ENCODE results near the gene PLD5. TPM values are rescaled to one million over a fixed set of nuclear protein-coding genes. Genes with fewer than 3 reads are reported as not detected.

PLD5 gene
- total RNA-seq, 1 experiment from 2014 or later: 1.8 TPM

- Mint-ChIP-seq H3K27ac (ENCODE audit: unreplicated experiment) (no peak overlapping the region), H3K4me3 (ENCODE audit: unreplicated experiment) (no peak overlapping the region), H3K27me3 (ENCODE audit: insufficient read depth, unreplicated experiment) (no peaks in the 10 kb centered on the region), H3K9me3 (ENCODE audit: unreplicated experiment) (no peaks in the 10 kb centered on the region), H3K36me3 (ENCODE audit: insufficient read depth, unreplicated experiment) (peaks cover 5% of the 10 kb centered on the region), H3K4me1 (ENCODE audit: low read depth, unreplicated experiment) (no peaks in the 10 kb centered on the region)
- no TSS peak for BruUV-seq (replicated peaks)
- no peaks in the 10 kb centered on the region for H3K9me3 ChIP-seq
- no peaks in the 10 kb centered on the region for H3K4me1 ChIP-seq
- POLR2A ChIA-PET: no interaction called here
- CTCF ChIA-PET: no interaction called here
- intact Hi-C loops (cut with micrococcal nuclease; ENCODE audit: unreplicated experiment): no loop called here
- no peak for DNase-seq
- H3K27me3 ChIP-seq (replicated peaks; ENCODE audit: control insufficient read depth, insufficient read depth, low read length): no peaks in the 10 kb centered on the region
- TF ChIP-seq, protein P1, sequence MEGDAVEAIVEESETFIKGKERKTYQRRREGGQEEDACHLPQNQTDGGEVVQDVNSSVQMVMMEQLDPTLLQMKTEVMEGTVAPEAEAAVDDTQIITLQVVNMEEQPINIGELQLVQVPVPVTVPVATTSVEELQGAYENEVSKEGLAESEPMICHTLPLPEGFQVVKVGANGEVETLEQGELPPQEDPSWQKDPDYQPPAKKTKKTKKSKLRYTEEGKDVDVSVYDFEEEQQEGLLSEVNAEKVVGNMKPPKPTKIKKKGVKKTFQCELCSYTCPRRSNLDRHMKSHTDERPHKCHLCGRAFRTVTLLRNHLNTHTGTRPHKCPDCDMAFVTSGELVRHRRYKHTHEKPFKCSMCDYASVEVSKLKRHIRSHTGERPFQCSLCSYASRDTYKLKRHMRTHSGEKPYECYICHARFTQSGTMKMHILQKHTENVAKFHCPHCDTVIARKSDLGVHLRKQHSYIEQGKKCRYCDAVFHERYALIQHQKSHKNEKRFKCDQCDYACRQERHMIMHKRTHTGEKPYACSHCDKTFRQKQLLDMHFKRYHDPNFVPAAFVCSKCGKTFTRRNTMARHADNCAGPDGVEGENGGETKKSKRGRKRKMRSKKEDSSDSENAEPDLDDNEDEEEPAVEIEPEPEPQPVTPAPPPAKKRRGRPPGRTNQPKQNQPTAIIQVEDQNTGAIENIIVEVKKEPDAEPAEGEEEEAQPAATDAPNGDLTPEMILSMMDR (IDR thresholded peaks at IDR 0.05; ENCODE audit: insufficient read depth in 1 of 2, low read depth in 1 of 2, low read length in 1 of 2, severe bottlenecking in 1 of 2, unreplicated experiment in 1 of 2): no peak
- no peaks in the 10 kb centered on the region for H3K36me3 ChIP-seq (ENCODE audit: control insufficient read depth, insufficient read depth, low read length)
- no peak overlapping the region for H3K4me3 ChIP-seq (ENCODE audit: low read depth, low read length)
These were observed 112.6 kb downstream of the PLD5 start for GRCh38 chr1:242411901-242412300.

DNA sequence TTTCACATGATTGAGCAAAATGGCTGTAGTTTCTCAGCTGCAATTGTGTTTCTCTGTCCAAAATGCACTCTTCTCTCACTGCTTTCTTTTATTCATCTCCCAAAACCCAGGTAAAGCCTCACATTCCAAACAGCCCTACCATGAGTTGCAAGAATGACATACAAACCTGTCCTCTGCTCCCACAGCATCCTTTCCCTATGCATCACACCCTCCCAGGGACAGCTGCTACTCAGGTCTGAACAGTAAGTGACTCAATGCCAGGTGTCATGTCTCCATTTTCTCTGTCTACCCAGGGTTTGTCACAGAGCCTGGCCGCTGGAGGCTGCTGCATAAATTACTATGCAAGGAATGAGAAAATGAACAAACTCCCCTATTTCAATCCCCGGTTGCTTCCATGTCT is 118.5 kb downstream of the PLD5 start:
- Histone ChIP-seq H3K4me1 (no peaks in the 10 kb centered on the region), H3K36me3 (ENCODE audit: control insufficient read depth, insufficient read depth, low read length) (no peaks in the 10 kb centered on the region), H3K4me3 (ENCODE audit: low read depth, low read length) (no peak overlapping the region), H3K9me3 (no peaks in the 10 kb centered on the region), H3K27me3 (replicated peaks; ENCODE audit: control insufficient read depth, insufficient read depth, low read length) (no peaks in the 10 kb centered on the region)
- Mint-ChIP-seq H3K9me3 (ENCODE audit: unreplicated experiment) (no peaks in the 10 kb centered on the region), H3K4me3 (ENCODE audit: unreplicated experiment) (no peak overlapping the region), H3K4me1 (ENCODE audit: low read depth, unreplicated experiment) (no peaks in the 10 kb centered on the region), H3K27me3 (ENCODE audit: insufficient read depth, unreplicated experiment) (no peaks in the 10 kb centered on the region), H3K27ac (ENCODE audit: unreplicated experiment) (no peak overlapping the region), H3K36me3 (ENCODE audit: insufficient read depth, unreplicated experiment) (peaks cover 5% of the 10 kb centered on the region)
- BruUV-seq (replicated peaks): no TSS peak
- POLR2A ChIA-PET: no interaction called here
- intact Hi-C loops (cut with micrococcal nuclease; ENCODE audit: unreplicated experiment): no loop called here
- DNase-seq: no peak
- CTCF ChIA-PET: no interaction called here
- TF ChIP-seq, protein P1 (IDR thresholded peaks at IDR 0.05; ENCODE audit: insufficient read depth in 1 of 2, low read depth in 1 of 2, low read length in 1 of 2, severe bottlenecking in 1 of 2, unreplicated experiment in 1 of 2): no peak

GRCh38 chr1:242404296-242404695 is 120.2 kb downstream of the PLD5 start:
- H3K4me1 Mint-ChIP-seq (ENCODE audit: low read depth, unreplicated experiment): no peaks in the 10 kb centered on the region
- Histone ChIP-seq H3K4me1 (no peaks in the 10 kb centered on the region), H3K4me3 (ENCODE audit: low read depth, low read length) (no peak overlapping the region), H3K27me3 (replicated peaks; ENCODE audit: control insufficient read depth, insufficient read depth, low read length) (no peaks in the 10 kb centered on the region), H3K9me3 (no peaks in the 10 kb centered on the region), H3K36me3 (ENCODE audit: control insufficient read depth, insufficient read depth, low read length) (no peaks in the 10 kb centered on the region)
- TF ChIP-seq, protein P1 (IDR thresholded peaks at IDR 0.05; ENCODE audit: insufficient read depth in 1 of 2, low read depth in 1 of 2, low read length in 1 of 2, severe bottlenecking in 1 of 2, unreplicated experiment in 1 of 2): no peak
- peaks cover 5% of the 10 kb centered on the region for H3K36me3 Mint-ChIP-seq (ENCODE audit: insufficient read depth, unreplicated experiment)
- DNase-seq: no peak
- ChIA-PET CTCF (no interaction called here), POLR2A (no interaction called here)
- intact Hi-C loops (cut with micrococcal nuclease; ENCODE audit: unreplicated experiment): no loop called here
- BruUV-seq (replicated peaks): no TSS peak
- H3K4me3 Mint-ChIP-seq (ENCODE audit: unreplicated experiment): no peak overlapping the region
- no peaks in the 10 kb centered on the region for H3K27me3 Mint-ChIP-seq (ENCODE audit: insufficient read depth, unreplicated experiment)
- no peak overlapping the region for H3K27ac Mint-ChIP-seq (ENCODE audit: unreplicated experiment)
- H3K9me3 Mint-ChIP-seq (ENCODE audit: unreplicated experiment): no peaks in the 10 kb centered on the region
